Upper lobe of left lung (tissue), 4 donors: ENCODE results near the gene S100A12.

Experiments
- EP300 ChIP-seq, 4 donors: sonication (generic); formaldehyde crosslinking; IDR thresholded peaks; one replicate each; pipeline ENCODE4 v1.5.1; 2017; ENCODE audit warnings: antibody characterized with exemption in 4 of 4, control low read depth in 2 of 4
- POLR2A ChIP-seq, 4 donors: fragments of 450-650 bp; IDR thresholded peaks; one replicate each; pipeline ENCODE4 v1.5.1; 2016 to 2017; ENCODE audit warnings: antibody characterized with exemption in 4 of 4, mild to moderate bottlenecking in 2 of 4
- POLR2AphosphoS5 ChIP-seq, 2 donors: sonication (generic); formaldehyde crosslinking; IDR thresholded peaks; one replicate each; pipeline ENCODE4 v1.5.1; 2017; ENCODE audit warnings: antibody characterized with exemption in 2 of 2
- TF ChIP-seq, protein P1 (sequence below), 6 experiments: fragments of 450-650 bp in 4 of 6; fragments of 200-600 bp in 2 of 6; sonication (generic) in 2 of 6; IDR thresholded peaks; one replicate each; pipeline ENCODE4 v1.5.1; 2016 to 2019; ENCODE audit warnings: antibody characterized with exemption in 6 of 6

GRCh38 chr1:153364156-153364555 is 11.3 kb downstream of the S100A12 start:
- TF ChIP-seq, protein P1, sequence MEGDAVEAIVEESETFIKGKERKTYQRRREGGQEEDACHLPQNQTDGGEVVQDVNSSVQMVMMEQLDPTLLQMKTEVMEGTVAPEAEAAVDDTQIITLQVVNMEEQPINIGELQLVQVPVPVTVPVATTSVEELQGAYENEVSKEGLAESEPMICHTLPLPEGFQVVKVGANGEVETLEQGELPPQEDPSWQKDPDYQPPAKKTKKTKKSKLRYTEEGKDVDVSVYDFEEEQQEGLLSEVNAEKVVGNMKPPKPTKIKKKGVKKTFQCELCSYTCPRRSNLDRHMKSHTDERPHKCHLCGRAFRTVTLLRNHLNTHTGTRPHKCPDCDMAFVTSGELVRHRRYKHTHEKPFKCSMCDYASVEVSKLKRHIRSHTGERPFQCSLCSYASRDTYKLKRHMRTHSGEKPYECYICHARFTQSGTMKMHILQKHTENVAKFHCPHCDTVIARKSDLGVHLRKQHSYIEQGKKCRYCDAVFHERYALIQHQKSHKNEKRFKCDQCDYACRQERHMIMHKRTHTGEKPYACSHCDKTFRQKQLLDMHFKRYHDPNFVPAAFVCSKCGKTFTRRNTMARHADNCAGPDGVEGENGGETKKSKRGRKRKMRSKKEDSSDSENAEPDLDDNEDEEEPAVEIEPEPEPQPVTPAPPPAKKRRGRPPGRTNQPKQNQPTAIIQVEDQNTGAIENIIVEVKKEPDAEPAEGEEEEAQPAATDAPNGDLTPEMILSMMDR (IDR thresholded peaks at IDR 0.05): no peak
- TF ChIP-seq EP300 (IDR thresholded peaks at IDR 0.05): no peak
- no peak for TF ChIP-seq POLR2A (IDR thresholded peaks at IDR 0.05)
- no peak for TF ChIP-seq POLR2AphosphoS5 (IDR thresholded peaks at IDR 0.05)
